GM19467 (cell line): ENCODE measurements around the gene FPR1.

ENCODE experiments used
- ATAC-seq: cut with Tn5 transposase; IDR thresholded peaks from one replicate; pipeline ENCODE4 v1.9.1; 2021; ENCODE audit warnings: mild to moderate bottlenecking, moderate library complexity; ENCODE audit not compliant: unreplicated experiment

Gene FPR1

GRCh38 chr19:51708811-51709210 lies 42.9 kb downstream of the FPR1 start:
- ATAC-seq = no peak

GRCh38 chr19:51706885-51707284 lies 44.8 kb downstream of the FPR1 start:
- ATAC-seq = no peak

GRCh38 chr19:51706296-51706695 lies 45.4 kb downstream of the FPR1 start:
- no peak for ATAC-seq

- ATAC-seq = no peak
Measured at GRCh38 chr19:51704626-51705025, 47.1 kb downstream of the FPR1 start.

GRCh38 chr19:51703575-51704515 lies 47.8 kb downstream of the FPR1 start:
- peak; percentile 96 for ATAC-seq

- ATAC-seq = no peak
Measured at GRCh38 chr19:51702825-51703574, 48.7 kb downstream of the FPR1 start.

GRCh38 chr19:51702103-51702824 lies 49.4 kb downstream of the FPR1 start:
- ATAC-seq = no peak

- ATAC-seq = no peak
Measured at GRCh38 chr19:51701468-51702100, 50.1 kb downstream of the FPR1 start.

- ATAC-seq = no peak
Measured at GRCh38 chr19:51699170-51699569, 52.5 kb downstream of the FPR1 start.

- ATAC-seq = no peak
Measured at GRCh38 chr19:51698296-51698695, 53.4 kb downstream of the FPR1 start.

- ATAC-seq = no peak
Measured at GRCh38 chr19:51697169-51697776, 54.4 kb downstream of the FPR1 start.

GRCh38 chr19:51696606-51697005 lies 55.1 kb downstream of the FPR1 start:
- no peak for ATAC-seq
